GM19372 (cell line): ENCODE measurements around the gene CRYAB.
"Not testable (repeated sequence)": the region's sequence is repeated elsewhere in the genome, so short reads cannot be mapped to it uniquely, and the experiment has no call there.

Source experiments
- ATAC-seq: cut with Tn5 transposase; IDR thresholded peaks from one replicate; pipeline ENCODE4 v1.9.1; 2021; ENCODE audit warnings: mild to moderate bottlenecking, low read depth, moderate library complexity; ENCODE audit not compliant: unreplicated experiment

The CRYAB gene

GRCh38 chr11:111910676-111911562 is 651 bp downstream of the CRYAB start:
- ATAC-seq, result no peak

DNA sequence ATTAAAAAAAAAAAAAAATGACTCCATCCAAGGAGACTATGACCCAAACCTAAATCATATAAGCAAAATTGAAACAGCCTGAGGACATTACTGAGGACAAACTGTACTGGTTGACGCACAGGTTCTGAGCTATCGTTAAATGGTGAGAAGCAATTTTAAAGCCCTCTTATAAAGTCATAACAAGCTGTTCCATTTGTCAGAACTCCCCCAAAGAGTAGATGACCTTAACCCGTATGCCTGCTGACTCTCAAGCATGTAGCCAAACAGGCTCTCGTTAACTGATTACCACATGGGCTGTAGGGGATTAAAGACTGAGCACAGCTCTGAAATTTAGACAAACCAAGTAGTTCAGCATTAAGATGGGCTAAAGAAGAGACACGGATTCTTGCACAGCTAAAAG is 2.2 kb downstream of the CRYAB start:
- no peak for ATAC-seq

DNA sequence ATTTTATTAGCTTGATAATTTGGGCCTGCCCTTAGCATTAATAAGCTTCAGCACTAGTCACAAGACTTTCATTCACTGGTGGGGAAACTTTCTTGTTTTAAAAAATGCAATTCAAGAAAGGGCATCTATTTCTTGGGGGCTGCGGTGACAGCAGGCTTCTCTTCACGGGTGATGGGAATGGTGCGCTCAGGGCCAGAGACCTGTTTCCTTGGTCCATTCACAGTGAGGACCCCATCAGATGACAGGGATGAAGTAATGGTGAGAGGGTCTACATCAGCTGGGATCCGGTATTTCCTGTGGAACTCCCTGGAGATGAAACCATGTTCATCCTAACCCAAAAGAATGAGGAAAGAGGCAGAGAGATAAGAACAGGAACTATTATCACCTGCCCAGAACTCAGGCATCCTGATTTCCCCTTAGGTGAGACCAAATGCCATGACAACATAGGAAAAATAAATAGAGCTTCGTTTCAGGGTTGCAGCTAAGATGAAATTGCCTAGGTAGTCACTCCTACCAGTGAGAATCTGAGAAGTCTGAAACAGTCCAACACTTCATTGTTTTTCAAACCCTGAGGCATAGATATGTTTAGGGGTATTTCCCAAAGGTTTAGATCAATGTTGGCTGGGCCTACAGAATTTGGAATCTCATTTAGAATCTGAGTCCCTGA is 2.8 kb downstream of the CRYAB start:
- ATAC-seq, result no peak

DNA sequence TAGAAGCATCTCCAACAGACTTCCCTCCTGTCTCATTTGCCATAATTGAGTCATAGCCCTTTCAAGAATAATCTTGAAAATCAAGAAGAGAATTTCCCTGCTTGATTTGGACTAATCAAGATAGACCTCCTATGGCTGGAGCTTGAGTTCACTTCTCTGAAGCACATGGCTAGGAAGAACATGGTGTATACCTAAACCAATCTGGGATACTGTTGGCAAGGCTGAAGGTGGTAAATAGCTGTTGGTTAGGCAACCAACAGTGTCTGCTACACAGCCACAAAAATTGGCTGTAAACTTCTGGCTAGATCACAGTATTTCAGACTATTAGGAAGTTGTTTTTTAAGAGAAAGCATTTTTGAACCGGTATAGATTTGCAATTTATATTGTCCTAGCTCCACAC is 4.9 kb downstream of the CRYAB start:
- no peak for ATAC-seq

DNA sequence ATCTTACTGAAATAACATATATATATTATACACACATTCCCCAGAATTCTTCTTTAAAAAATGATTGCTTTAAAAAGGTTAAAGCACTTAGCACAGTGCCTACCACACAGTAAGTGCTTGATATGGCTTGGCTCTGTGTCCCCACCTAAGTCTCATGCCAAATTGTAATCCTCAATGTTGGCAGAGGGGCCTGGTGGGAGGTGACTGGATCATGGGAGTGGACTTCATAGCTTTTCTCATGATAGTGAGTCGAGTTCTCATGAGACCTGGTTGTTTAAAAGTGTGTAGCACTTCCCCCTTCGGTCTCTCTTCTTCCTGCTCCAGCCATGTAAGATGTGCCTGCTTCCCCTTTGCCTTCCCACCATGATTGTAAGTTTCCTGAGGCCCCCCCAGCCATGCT is 6.2 kb downstream of the CRYAB start:
- no peak for ATAC-seq

- no peak for ATAC-seq
Observed at GRCh38 chr11:111886844-111887243, 24.7 kb downstream of the CRYAB start.

- no peak for ATAC-seq
Observed at GRCh38 chr11:111886032-111886431, 25.5 kb downstream of the CRYAB start.

DNA sequence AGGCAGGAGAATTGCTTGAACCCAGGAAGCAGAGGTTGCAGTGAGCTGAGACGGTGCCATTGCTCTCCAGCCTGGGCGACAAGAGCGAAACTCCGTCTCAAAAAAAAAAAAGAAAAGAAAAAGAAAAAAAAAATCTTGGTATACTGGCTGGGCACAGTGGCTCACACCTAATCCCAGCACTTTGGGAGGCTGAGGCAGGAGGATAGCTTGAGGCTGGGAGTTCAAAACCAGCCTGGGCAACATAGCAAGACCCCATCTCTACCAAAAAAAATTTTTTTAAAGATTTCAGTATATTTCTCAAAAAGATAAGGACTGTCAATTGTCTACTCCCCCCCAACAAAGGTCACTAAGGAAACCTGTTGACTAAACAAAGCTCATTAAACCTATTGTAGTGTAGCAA is 26.5 kb downstream of the CRYAB start:
- ATAC-seq, result not testable (repeated sequence)

DNA sequence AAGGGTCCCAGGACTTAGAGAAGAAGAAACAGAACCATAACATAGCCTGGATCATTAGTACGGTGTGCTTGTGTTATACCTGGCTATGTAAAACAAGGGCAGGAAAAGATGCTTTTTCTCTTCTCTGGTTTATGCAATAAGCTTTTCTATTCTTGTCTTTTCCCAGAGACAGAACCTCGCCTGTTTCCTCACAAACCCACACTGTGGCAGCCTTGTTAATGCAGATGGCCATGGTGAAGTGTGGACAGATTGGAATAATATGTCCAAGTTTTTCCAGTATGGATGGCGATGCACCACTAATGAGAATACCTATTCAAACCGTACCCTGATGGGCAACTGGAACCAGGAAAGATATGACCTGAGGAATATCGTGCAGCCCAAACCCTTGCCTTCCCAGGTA is 29.4 kb downstream of the CRYAB start:
- ATAC-seq, result no peak

GRCh38 chr11:111879637-111879960 is 32.0 kb downstream of the CRYAB start:
- ATAC-seq, result no peak

GRCh38 chr11:111878849-111879636 is 32.5 kb downstream of the CRYAB start, which contains the start of the genes CFAP68 and FDXACB1:
CFAP68 (plus strand) TSS chr11:111879541; CDS start chr11:111879561, 20 bp downstream.
FDXACB1 (minus strand) TSS chr11:111879165; CDS start chr11:111879132, 33 bp downstream.
- ATAC-seq, result peak; percentile 90

GRCh38 chr11:111878385-111878848 is 33.2 kb downstream of the CRYAB start:
- ATAC-seq, result peak; percentile 3

DNA sequence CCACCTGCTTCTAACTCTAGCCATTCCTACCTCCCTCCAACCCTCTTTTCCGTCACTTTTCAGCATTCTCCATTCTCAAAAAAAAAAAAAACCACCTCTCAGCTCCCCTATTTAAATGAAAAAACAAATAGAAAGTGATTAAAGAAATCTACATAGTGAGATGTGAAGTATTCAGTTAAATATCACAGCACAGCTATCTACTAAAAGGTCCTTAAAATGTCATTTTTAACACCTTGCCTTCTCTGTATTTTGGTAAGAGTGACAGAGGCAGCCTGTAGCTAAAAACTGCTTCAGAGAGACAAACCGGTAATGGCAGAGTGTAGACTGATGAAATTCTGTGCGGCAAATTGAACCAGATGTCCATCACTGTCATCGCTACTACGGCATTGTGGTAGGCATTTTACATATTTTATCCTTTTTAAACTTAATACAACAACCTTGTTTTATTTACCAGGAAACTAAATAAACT is 39.8 kb downstream of the CRYAB start:
- no peak for ATAC-seq

DNA sequence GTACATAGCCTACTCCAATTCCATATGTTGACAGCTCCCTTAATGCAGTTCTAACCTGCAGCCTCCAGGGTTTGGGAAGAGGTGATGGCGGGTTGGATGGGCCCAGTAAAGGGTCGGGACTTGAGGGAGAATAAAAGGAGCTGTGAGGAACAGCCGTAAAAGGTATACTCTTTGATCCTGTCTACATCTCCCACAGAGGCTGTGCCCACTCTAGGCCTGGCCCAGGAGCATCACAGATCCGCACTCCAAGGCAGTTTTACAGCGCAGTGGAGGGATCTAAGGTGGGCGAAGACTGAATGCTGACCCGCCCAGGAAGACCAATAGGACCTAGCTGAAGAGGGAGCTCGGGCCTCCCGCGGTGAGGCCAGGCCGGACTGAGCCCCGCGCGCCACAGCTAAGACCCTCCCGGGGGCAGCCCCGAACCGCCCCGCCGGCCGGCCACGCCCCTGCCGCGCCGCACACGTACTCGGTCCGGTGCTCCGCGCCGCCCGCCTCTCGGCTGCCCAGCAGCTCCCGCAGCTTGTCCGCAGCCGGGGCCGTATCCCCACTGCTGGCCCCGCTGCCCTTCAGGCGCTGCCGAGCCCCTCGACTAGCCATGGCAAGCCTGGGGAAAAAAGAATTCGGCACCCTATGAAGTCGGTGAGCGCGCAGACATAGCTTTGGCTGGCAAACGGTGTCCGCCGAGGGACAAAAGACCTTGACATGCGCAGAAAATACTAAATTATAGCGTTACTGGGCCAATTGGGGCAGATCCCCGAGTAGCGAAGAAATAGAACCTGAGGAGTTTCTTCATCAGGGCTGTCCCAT is 40.5 kb downstream of the CRYAB start, which contains the start of gene ALG9:
Gene ALG9, minus strand, starts transcription at position 696 of the 807 bp plus-strand sequence. Its CDS starts 99 bp downstream, at position 597.
- ATAC-seq, result peak; percentile 84

DNA sequence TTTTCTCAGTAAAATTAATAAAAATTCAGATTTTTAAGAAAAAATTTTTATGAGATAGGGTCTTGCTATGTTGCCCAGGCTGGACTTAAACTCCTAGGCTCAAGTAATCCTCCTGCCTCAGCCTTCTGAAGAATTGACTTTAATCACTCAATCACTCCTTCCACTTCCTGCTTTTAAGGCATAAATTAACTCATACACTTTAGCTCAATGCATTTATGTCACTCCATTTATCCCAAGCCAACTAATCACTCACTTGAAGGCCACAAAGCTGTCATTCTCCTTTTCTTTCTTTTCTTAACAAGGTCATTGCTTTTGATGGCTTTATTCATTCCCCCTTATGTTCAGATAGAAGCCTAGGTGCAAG is 41.1 kb downstream of the CRYAB start:
- ATAC-seq, result peak; percentile 20

DNA sequence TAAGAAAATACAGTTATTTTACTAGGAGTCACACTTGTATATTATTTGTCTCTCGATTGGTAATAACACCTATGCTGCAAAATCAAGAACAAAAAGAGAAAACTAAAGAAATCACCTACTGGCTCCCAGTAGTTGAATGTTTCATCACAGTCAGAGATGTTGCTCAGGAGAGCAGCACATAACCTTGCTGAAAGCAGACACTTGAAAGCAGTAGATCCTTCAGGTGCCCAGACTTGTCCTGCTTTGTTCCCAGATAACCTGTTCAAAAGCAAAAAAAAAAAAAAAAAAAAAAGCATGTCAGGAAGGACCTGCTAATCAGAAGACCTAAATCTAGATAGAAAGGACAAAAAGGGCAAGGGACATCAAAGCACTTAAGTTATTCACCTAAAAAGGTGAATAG is 41.5 kb downstream of the CRYAB start:
- no peak for ATAC-seq

GRCh38 chr11:111860257-111860656 is 51.3 kb downstream of the CRYAB start:
- no peak for ATAC-seq
